Measurements from ENCODE around the gene CCDC34. TPM values are rescaled to one million over a fixed set of nuclear protein-coding genes. Genes with fewer than 3 reads are reported as not detected.

CCDC34 gene, protein sequence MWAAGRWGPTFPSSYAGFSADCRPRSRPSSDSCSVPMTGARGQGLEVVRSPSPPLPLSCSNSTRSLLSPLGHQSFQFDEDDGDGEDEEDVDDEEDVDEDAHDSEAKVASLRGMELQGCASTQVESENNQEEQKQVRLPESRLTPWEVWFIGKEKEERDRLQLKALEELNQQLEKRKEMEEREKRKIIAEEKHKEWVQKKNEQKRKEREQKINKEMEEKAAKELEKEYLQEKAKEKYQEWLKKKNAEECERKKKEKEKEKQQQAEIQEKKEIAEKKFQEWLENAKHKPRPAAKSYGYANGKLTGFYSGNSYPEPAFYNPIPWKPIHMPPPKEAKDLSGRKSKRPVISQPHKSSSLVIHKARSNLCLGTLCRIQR
- 4.4 and 6.5 TPM in 2 replicates for total RNA-seq

DNA sequence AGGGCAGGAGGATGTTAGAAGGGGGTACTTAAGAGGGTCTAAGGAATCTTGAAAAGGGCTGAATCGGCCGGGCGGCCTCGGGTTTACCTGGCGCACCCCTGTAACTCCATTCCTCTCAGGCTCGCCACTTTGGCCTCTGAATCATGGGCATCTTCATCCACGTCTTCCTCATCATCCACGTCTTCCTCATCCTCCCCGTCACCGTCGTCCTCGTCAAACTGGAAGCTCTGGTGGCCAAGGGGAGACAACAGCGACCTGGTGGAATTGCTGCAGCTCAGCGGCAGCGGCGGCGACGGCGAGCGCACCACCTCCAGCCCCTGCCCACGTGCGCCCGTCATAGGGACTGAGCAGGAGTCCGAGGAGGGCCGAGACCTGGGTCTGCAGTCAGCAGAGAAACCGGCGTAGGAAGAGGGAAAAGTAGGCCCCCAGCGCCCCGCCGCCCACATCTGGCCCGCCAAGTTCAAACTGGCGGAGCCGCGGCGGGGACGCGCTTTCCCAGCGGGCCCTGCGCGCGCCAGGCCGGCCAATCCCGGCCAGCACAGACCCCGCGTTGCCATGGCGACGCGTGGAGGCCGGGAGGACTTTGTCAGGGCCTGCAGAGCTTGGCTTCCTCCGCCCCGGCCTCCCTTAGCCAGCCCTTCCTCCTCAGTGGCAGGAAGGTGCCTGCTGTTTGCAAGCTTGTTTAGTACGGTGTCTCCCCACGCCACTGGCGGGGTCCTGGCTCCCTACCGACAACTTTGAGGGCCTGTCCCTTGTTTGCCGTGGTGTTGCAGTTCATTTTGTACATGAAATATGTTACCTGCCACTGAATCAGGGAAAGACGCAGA is at the start of gene CCDC34:
Gene CCDC34, minus strand, starts transcription at position 467 of the 827 bp plus-strand sequence. Its CDS starts 21 bp downstream, at position 446.

Other genes with a start within 250 kb of the CCDC34 start
- gene LGR4, start 109.6 kb upstream of the CCDC34 start, total RNA-seq: 1.8 and 3.7 TPM in 2 replicates
- 35.3 and 57.7 TPM in 2 replicates for gene LIN7C, start 143.6 kb upstream of the CCDC34 start, total RNA-seq

Measured in subcutaneous preadipocyte (primary cell).